Measurements from ENCODE around the gene RNLS. TPM values are rescaled to one million over a fixed set of nuclear protein-coding genes. Genes with fewer than 3 reads are reported as not detected.
"Not testable (repeated sequence)": the region's sequence is repeated elsewhere in the genome, so short reads cannot be mapped to it uniquely, and the experiment has no call there.

The RNLS gene
- polyA plus RNA-seq, 3 donors: 3.3 to 3.9 (median 3.7) TPM

DNA sequence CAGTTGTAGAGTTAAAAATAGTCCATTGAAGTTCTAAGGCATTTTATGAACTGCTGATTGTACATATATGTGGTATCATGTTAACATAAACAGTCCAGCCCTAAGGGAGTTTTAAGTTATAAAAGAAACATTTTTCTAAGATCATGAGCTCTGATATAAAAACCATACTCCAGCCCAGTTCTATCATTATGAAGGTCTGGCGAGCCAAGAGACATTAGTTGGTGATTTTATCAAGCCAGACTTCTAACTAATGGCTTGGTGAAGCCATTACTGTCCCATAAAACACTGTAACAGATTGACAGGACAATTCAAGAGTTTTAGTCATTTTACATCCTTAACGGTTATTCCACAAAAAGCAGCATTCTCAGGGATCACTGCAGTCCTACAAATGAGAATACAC, 221.6 kb downstream of the RNLS start:
- H3K9me3 ChIP-seq (replicated peaks in 1 of 2; ENCODE audit: control insufficient read depth in 1 of 2, insufficient read depth in 1 of 2, low read length in 2 of 2): no peaks in the 10 kb centered on the region
- 100% methylated on average over 1 of the region's 2 CpGs for WGBS (ENCODE audit: insufficient coverage)
- no peak overlapping the region for H3K9ac ChIP-seq (ENCODE audit: insufficient read depth, low read length, poor library complexity, severe bottlenecking)
- no peaks in the 10 kb centered on the region for H3K27me3 ChIP-seq (ENCODE audit: control insufficient read depth in 2 of 2, insufficient read depth in 2 of 2, low read length in 2 of 2)
- no peak overlapping the region for H3K27ac ChIP-seq (ENCODE audit: low read depth in 1 of 2, low read length in 2 of 2)
- H4K20me1 ChIP-seq (ENCODE audit: insufficient read depth, low read length): no peaks in the 10 kb centered on the region
- H3K9me3 Mint-ChIP-seq: peaks cover 0 to 2% (median 0%) of the 10 kb centered on the region in 7 donors
- no peaks in the 10 kb centered on the region for H3K4me1 Mint-ChIP-seq
- DNase-seq: no peak
- H3K4me3 Mint-ChIP-seq: no peak overlapping the region
- no peak overlapping the region for H3K27ac Mint-ChIP-seq
- H3K4me3 ChIP-seq (replicated peaks in 1 of 3; ENCODE audit: low read depth in 2 of 3, low read length in 3 of 3): no peak overlapping the region
- no peak overlapping the region for H2AFZ ChIP-seq (ENCODE audit: insufficient read depth, low read depth, low read length, poor library complexity, severe bottlenecking)
- intact Hi-C loops (cut with micrococcal nuclease): no loop called here
- H3K4me2 ChIP-seq (replicated peaks; ENCODE audit: extremely low read depth, low read length, poor library complexity, severe bottlenecking): no peak overlapping the region
- H3K36me3 ChIP-seq (replicated peaks in 1 of 2; ENCODE audit: control insufficient read depth in 1 of 2, insufficient read depth in 2 of 2, low read length in 2 of 2): no peaks in the 10 kb centered on the region
- H3K79me2 ChIP-seq (ENCODE audit: insufficient read depth, low read length): no peaks in the 10 kb centered on the region
- no peak for TF ChIP-seq CTCF (IDR thresholded peaks at IDR 0.05)
- no peaks in the 10 kb centered on the region for H3K4me1 ChIP-seq (ENCODE audit: control insufficient read depth in 1 of 2, insufficient read depth in 2 of 2, low read length in 2 of 2)
- no peaks in the 10 kb centered on the region for H3K27me3 Mint-ChIP-seq (ENCODE audit: low read depth in 3 of 3)
- no peaks in the 10 kb centered on the region for H3K36me3 Mint-ChIP-seq

- H3K4me3 ChIP-seq (replicated peaks in 1 of 3; ENCODE audit: low read depth in 2 of 3, low read length in 3 of 3); H3K4me2 ChIP-seq (replicated peaks; ENCODE audit: extremely low read depth, low read length, poor library complexity, severe bottlenecking); H3K36me3 Mint-ChIP-seq; intact Hi-C loops (cut with micrococcal nuclease); H3K9ac ChIP-seq (ENCODE audit: insufficient read depth, low read length, poor library complexity, severe bottlenecking); H2AFZ ChIP-seq (ENCODE audit: insufficient read depth, low read depth, low read length, poor library complexity, severe bottlenecking); H3K4me1 Mint-ChIP-seq; H3K27me3 ChIP-seq (ENCODE audit: control insufficient read depth in 2 of 2, insufficient read depth in 2 of 2, low read length in 2 of 2); H4K20me1 ChIP-seq (ENCODE audit: insufficient read depth, low read length); H3K4me1 ChIP-seq (ENCODE audit: control insufficient read depth in 1 of 2, insufficient read depth in 2 of 2, low read length in 2 of 2); H3K27me3 Mint-ChIP-seq (ENCODE audit: low read depth in 3 of 3); H3K36me3 ChIP-seq (replicated peaks in 1 of 2; ENCODE audit: control insufficient read depth in 1 of 2, insufficient read depth in 2 of 2, low read length in 2 of 2); H3K4me3 Mint-ChIP-seq; H3K27ac ChIP-seq (ENCODE audit: low read depth in 1 of 2, low read length in 2 of 2); DNase-seq; H3K79me2 ChIP-seq (ENCODE audit: insufficient read depth, low read length): not testable (repeated sequence)
- peak overlapping the region in 1 of 7 donors; percentile 16 for H3K27ac Mint-ChIP-seq
- peaks cover 15 to 32% (median 23%) of the 10 kb centered on the region in 7 donors for H3K9me3 Mint-ChIP-seq
- peaks cover 6 to 10% of the 10 kb centered on the region in 2 donors for H3K9me3 ChIP-seq (replicated peaks in 1 of 2; ENCODE audit: control insufficient read depth in 1 of 2, insufficient read depth in 1 of 2, low read length in 2 of 2)
- WGBS (ENCODE audit: insufficient coverage): 100% methylated on average over 10 of the region's 12 CpGs
Measured at GRCh38 chr10:88355750-88356149, 227.4 kb downstream of the RNLS start.

All from CD14-positive monocyte (primary cell).